Spleen (tissue), 7 donors: Measurements from ENCODE around the gene NME3.

Experiments used
- POLR2AphosphoS5 ChIP-seq, 3 donors: sonication (generic); formaldehyde crosslinking; IDR thresholded peaks; one replicate each; pipeline ENCODE4 v1.5.1; 2017; ENCODE audit warnings: antibody characterized with exemption in 3 of 3
- TF ChIP-seq, protein P1 (sequence below), 11 experiments: fragments of 200-600 bp in 7 of 11; fragments of 450-650 bp in 4 of 11; sonication (generic) in 4 of 11; IDR thresholded peaks in 8 of 11; conservative IDR thresholded peaks in 3 of 11; 1 replicate in 7 of 11; 2 replicates in 4 of 11; pipeline versions ENCODE4 v1.4.0 to v1.8.0; 2016 to 2021; ENCODE audit warnings: antibody characterized with exemption in 11 of 11, inconsistent platforms in 4 of 11, mild to moderate bottlenecking in 1 of 11
- donor health status: DM: no; HTN: no; CAD: no; lungs with moderate emphysema.
- donor health status: DM: no; HTN: no; CAD: no.
- donor health status: DM: no; HTN: no; CAD: no.

DNA sequence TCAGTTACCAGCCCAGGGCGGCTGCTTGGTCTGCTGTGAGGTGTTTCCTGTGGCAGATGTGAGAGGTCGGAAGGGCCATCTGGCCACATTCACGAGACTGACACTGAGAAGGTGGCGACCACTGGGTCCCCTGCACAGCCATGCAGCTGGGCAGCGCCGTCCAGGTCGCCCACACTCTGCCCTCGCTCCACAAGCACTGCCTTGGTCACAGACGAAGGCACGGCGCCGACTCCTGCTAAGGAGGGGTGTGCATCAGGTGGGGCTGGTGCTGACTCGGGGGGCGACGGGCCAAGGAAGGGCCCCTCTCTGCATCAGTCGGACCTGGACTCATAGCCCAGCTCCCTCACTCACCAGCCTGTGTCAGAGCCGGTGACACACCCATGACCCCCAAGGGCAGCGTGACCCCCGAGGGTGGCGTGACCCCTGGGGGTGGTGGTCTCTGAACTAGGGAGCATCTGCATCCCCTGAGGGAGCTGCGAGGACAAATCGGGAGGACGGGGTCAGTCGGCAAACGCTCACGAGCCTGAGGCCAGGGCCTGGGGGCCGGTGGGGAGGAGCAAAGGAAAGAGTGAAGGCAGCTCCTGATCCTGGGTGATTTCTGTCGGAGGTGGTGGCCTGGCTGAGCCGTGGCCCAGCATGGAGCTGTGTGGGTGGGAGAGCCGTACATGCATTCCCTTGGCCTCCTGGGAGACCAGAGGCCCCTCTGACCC lies 30.4 kb downstream of the NME3 start:
- TF ChIP-seq, protein P1, sequence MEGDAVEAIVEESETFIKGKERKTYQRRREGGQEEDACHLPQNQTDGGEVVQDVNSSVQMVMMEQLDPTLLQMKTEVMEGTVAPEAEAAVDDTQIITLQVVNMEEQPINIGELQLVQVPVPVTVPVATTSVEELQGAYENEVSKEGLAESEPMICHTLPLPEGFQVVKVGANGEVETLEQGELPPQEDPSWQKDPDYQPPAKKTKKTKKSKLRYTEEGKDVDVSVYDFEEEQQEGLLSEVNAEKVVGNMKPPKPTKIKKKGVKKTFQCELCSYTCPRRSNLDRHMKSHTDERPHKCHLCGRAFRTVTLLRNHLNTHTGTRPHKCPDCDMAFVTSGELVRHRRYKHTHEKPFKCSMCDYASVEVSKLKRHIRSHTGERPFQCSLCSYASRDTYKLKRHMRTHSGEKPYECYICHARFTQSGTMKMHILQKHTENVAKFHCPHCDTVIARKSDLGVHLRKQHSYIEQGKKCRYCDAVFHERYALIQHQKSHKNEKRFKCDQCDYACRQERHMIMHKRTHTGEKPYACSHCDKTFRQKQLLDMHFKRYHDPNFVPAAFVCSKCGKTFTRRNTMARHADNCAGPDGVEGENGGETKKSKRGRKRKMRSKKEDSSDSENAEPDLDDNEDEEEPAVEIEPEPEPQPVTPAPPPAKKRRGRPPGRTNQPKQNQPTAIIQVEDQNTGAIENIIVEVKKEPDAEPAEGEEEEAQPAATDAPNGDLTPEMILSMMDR (IDR thresholded peaks at IDR 0.05 in 8 of 11, conservative IDR thresholded peaks at IDR 0.05 in 3 of 11), result no peak
- peak in 1 of 3 donors; percentile 16 for TF ChIP-seq POLR2AphosphoS5 (IDR thresholded peaks at IDR 0.05)
